HepG2 (cell line): ENCODE results near the gene MLST8. TPM values are rescaled to one million over a fixed set of nuclear protein-coding genes. Genes with fewer than 3 reads are reported as not detected.

Source experiments
- ATAC-seq: fragments of 200-7000 bp; cut with Tn5 transposase; 3 replicates; pipeline ENCODE4 v1.9.1; 2020; ENCODE audit warnings: mild to moderate bottlenecking, moderate library complexity
- BruUV-seq: library from RNA; stranded (reverse); fragments of 400-500 nt; replicated peaks from 2 replicates; lab custom pipeline; 2021; lab: Mats Ljungman, UMichigan
- CTCF ChIA-PET: fragments of 300-600 bp; formaldehyde crosslinking; extraction: SDS; loops from one replicate; lab custom pipeline; 2021; ENCODE audit warnings: low total read pairs, inconsistent platforms, low intra/inter-chr PET ratio; lab: Yijun Ruan, JAX
- POLR2A ChIA-PET: fragments of 350-600 bp; sonication (Branson Sonifier 250); formaldehyde crosslinking; loops from one replicate; lab custom pipeline; 2020; ENCODE audit warnings: antibody characterized with exemption, inconsistent platforms; lab: Yijun Ruan, JAX
- DNase-seq: peaks from one replicate; pipeline ENCODE4 v3.0.0-alpha.2; 2015; ENCODE audit warnings: low spot score
- FAIRE-seq: peaks from 3 replicates; lab custom pipeline; 2011; peaks lifted over from hg19 to GRCh38; lab: Jason Lieb, UNC
- H2AFZ ChIP-seq: one replicate; pipeline ENCODE4 v1.6.1; 2011; ENCODE audit warnings: low read length, inconsistent platforms
- H3K27ac ChIP-seq: fragments of 300-600 bp; 3 replicates; pipeline ENCODE4 v1.8.0; 2011; ENCODE audit warnings: mixed run types, mild to moderate bottlenecking, mixed read lengths, low read length, inconsistent platforms; ENCODE audit not compliant: insufficient read depth; ENCODE audit errors: extremely low read length
- H3K27me3 ChIP-seq, 2 experiments: fragments of 200-600 bp in 1 of 2; 2 replicates in 1 of 2; 3 replicates in 1 of 2; pipeline versions ENCODE4 v1.6.0 to v1.8.0; 2011; ENCODE audit warnings: low read length in 2 of 2, mild to moderate bottlenecking in 2 of 2, moderate library complexity in 2 of 2, inconsistent platforms in 1 of 2; ENCODE audit not compliant: insufficient read depth in 2 of 2, control insufficient read depth in 1 of 2
- H3K36me3 ChIP-seq, 2 experiments: fragments of 200-600 bp in 1 of 2; replicated peaks in 1 of 2; 2 replicates in 1 of 2; 3 replicates in 1 of 2; pipeline versions ENCODE4 v1.5.1 to v1.8.0; 2011; ENCODE audit warnings: low read length in 2 of 2, inconsistent platforms in 1 of 2; ENCODE audit not compliant: insufficient read depth in 2 of 2, control insufficient read depth in 1 of 2
- H3K4me1 ChIP-seq: 2 replicates; pipeline ENCODE4 v1.5.1; 2012; ENCODE audit warnings: low read length, inconsistent platforms; ENCODE audit not compliant: insufficient read depth
- H3K4me2 ChIP-seq: 2 replicates; pipeline ENCODE4 v1.6.0; 2011; ENCODE audit warnings: low read depth, low read length, inconsistent platforms
- H3K4me3 ChIP-seq, 3 experiments: fragments of 200-600 bp in 1 of 3; sonication (generic), shearing (Covaris generic) in 1 of 3; replicated peaks in 1 of 3; 2 replicates each; pipeline ENCODE4 v1.5.1; 2011 to 2016; ENCODE audit warnings: low read length in 3 of 3, inconsistent platforms in 2 of 3, low read depth in 2 of 3, mild to moderate bottlenecking in 2 of 3, control low read depth in 1 of 3, mixed read lengths in 1 of 3; ENCODE audit not compliant: insufficient read depth in 1 of 3
- H3K79me2 ChIP-seq: one replicate; pipeline ENCODE4 v1.6.1; 2011; ENCODE audit warnings: low read length, inconsistent platforms; ENCODE audit not compliant: insufficient read depth
- H3K9ac ChIP-seq: 2 replicates; pipeline ENCODE4 v1.6.0; 2011; ENCODE audit warnings: mild to moderate bottlenecking, low read depth, low read length, inconsistent platforms; ENCODE audit not compliant: insufficient read depth
- H3K9me3 ChIP-seq: 2 replicates; pipeline ENCODE4 v1.5.1; 2012; ENCODE audit warnings: mild to moderate bottlenecking, low read length
- H4K20me1 ChIP-seq: 2 replicates; pipeline ENCODE4 v1.6.0; 2011; ENCODE audit warnings: inconsistent platforms, mild to moderate bottlenecking, low read length, moderate library complexity; ENCODE audit not compliant: insufficient read depth
- ARHGAP35 ChIP-seq: sonication (generic); formaldehyde crosslinking; IDR thresholded peaks from 2 replicates; pipeline ENCODE4 v1.9.0; 2022; ENCODE audit warnings: mild to moderate bottlenecking, inconsistent platforms, moderate library complexity, missing genetic modification reagents, borderline replicate concordance
- MTF2 ChIP-seq: sonication (generic); formaldehyde crosslinking; IDR thresholded peaks from 2 replicates; pipeline ENCODE4 v1.5.0; 2020; ENCODE audit warnings: missing genetic modification reagents, borderline replicate concordance
- NFE2L1 ChIP-seq: sonication (generic); formaldehyde crosslinking; IDR thresholded peaks from 2 replicates; pipeline ENCODE4 v1.4.0; 2020; ENCODE audit warnings: missing genetic modification reagents, mild to moderate bottlenecking, borderline replicate concordance
- RXRA ChIP-seq: sonication (generic); formaldehyde crosslinking; IDR thresholded peaks from 2 replicates; pipeline ENCODE4 v1.5.1; 2020; ENCODE audit warnings: missing genetic modification reagents
- SAP130 ChIP-seq: IDR thresholded peaks from 2 replicates; pipeline ENCODE4 v1.6.1; 2016; ENCODE audit warnings: low read depth
- TFE3 ChIP-seq: IDR thresholded peaks from 2 replicates; pipeline ENCODE4 v1.6.1; 2016
- YEATS2 ChIP-seq: sonication (generic); formaldehyde crosslinking; IDR thresholded peaks from 2 replicates; pipeline ENCODE4 v1.4.0; 2020; ENCODE audit warnings: missing genetic modification reagents, borderline replicate concordance
- ZFAT ChIP-seq: sonication (generic); formaldehyde crosslinking; conservative IDR thresholded peaks from 2 replicates; pipeline ENCODE4 v1.8.1; 2023; ENCODE audit warnings: missing genetic modification reagents, inconsistent platforms
- ZNF205 ChIP-seq: IDR thresholded peaks from 2 replicates; pipeline ENCODE4 v1.6.1; 2018; ENCODE audit warnings: missing biosample characterization, missing genetic modification reagents
- ZNF331 ChIP-seq: sonication (generic); formaldehyde crosslinking; IDR thresholded peaks from 2 replicates; pipeline ENCODE4 v1.4.0; 2020; ENCODE audit warnings: missing genetic modification reagents
- ZNF34 ChIP-seq: sonication (generic); formaldehyde crosslinking; IDR thresholded peaks from 2 replicates; pipeline ENCODE4 v1.4.0; 2020; ENCODE audit warnings: mild to moderate bottlenecking, missing genetic modification reagents, borderline replicate concordance
- ZNF446 ChIP-seq: sonication (generic); formaldehyde crosslinking; IDR thresholded peaks from 2 replicates; pipeline ENCODE4 v1.5.0; 2020; ENCODE audit warnings: mild to moderate bottlenecking, missing genetic modification reagents
- ZNF468 ChIP-seq: sonication (generic); formaldehyde crosslinking; IDR thresholded peaks from 2 replicates; pipeline ENCODE4 v1.8.0; 2022; ENCODE audit warnings: mild to moderate bottlenecking, moderate library complexity, missing genetic modification reagents
- ZNF503 ChIP-seq: sonication (generic); formaldehyde crosslinking; IDR thresholded peaks from 2 replicates; pipeline ENCODE4 v1.4.0; 2020; ENCODE audit warnings: missing genetic modification reagents
- ZNF513 ChIP-seq: sonication (generic); formaldehyde crosslinking; conservative IDR thresholded peaks from 2 replicates; pipeline ENCODE4 v1.5.0; 2020; ENCODE audit warnings: missing genetic modification reagents
- ZNF704 ChIP-seq: sonication (generic); formaldehyde crosslinking; IDR thresholded peaks from 2 replicates; pipeline ENCODE4 v1.8.1; 2023; ENCODE audit warnings: mild to moderate bottlenecking, inconsistent platforms, moderate library complexity, missing genetic modification reagents, borderline replicate concordance
- ZNF75D ChIP-seq: sonication (generic); formaldehyde crosslinking; IDR thresholded peaks from 2 replicates; pipeline ENCODE4 v1.8.1; 2023; ENCODE audit warnings: missing genetic modification reagents, mild to moderate bottlenecking, borderline replicate concordance
- ZNF776 ChIP-seq: sonication (generic); formaldehyde crosslinking; IDR thresholded peaks from 2 replicates; pipeline ENCODE4 v1.4.0; 2020; ENCODE audit warnings: mild to moderate bottlenecking, missing genetic modification reagents
- WGBS: methylation state at CpG from one replicate; pipeline ENCODE4 v1.1.6; 2017; ENCODE audit warnings: low lambda C conversion rate; 5-methylcytosine and 5-hydroxymethylcytosine counted together
- in situ Hi-C: cut with HindIII; loops from 2 replicates; pipeline ENCODE4 v1.10.0; 2017; ENCODE audit warnings: low pct_unique_long_range_greater_than_20kb; ENCODE audit not compliant: extremely low pct_ligation_motif_present
- intact Hi-C: fragments of 100-400 bp; cut with micrococcal nuclease; formaldehyde crosslinking; loops from one replicate; pipeline ENCODE4 v1.10.0; 2022; ENCODE audit not compliant: unreplicated experiment
- polyA plus RNA-seq, 8 experiments: library from polyadenylated mRNA; depleted of rRNA in 3 of 8; stranded (reverse) in 7 of 8; unstranded in 1 of 8; fragments of >200 nt; fragmentation: Illumina TruSeq in 4 of 8; extraction: Trizol in 4 of 8; gene quantifications; 2 replicates each; pipeline versions ENCODE4 v1.2.1 to v1.2.3, GENCODE V29; 2011 to 2016; ENCODE audit warnings: low read depth in 4 of 8, missing spikeins in 1 of 8, mixed read lengths in 1 of 8; ENCODE audit not compliant: insufficient read depth in 1 of 8
- total RNA-seq, 5 experiments: library from RNA; depleted of rRNA; stranded (reverse); fragments of >200 nt; fragmentation: Illumina TruSeq; extraction: Trizol; gene quantifications; 2 replicates each; pipeline ENCODE4 v1.2.3, GENCODE V29; 2016; ENCODE audit warnings: low read depth in 1 of 5

MLST8 gene
- total and polyA plus RNA-seq, 2 of the 13 experiments (the other 11 are each of a cell fraction or from before 2014, with no cell fraction given), result 30.8 to 72.7 TPM

- in situ Hi-C loops, result no loop called here
- peak within 1 kb of the TSS; percentile 89 for H3K9ac ChIP-seq
- H3K27me3 ChIP-seq, result no peaks in the 10 kb centered on the region
- ChIA-PET POLR2A (interaction anchor here (1.0 to 2.6 kb wide), 4 partner anchors 9 to 28 kb away, joined by 3 to 14 read pairs (median 8); partner anchors contain the start of genes ECI1, MLST8 and PGP), CTCF (no interaction called here)
- BruUV-seq, result no TSS peak
- WGBS, result under 1% methylated on average over 31 of the region's 82 CpGs
- H3K4me1 ChIP-seq, result peaks cover 48% of the 10 kb centered on the region
- DNase-seq (peak; percentile 97), ATAC-seq (peak; percentile 84), FAIRE-seq (peak; percentile 95)
- intact Hi-C loops, result no loop called here
- H3K4me2 ChIP-seq, result peak within 1 kb of the TSS; percentile 83
- H3K27ac ChIP-seq, result peak within 1 kb of the TSS; percentile 80
- peaks cover 11% of the 10 kb centered on the region for H4K20me1 ChIP-seq
- peak within 1 kb of the TSS; percentile 78 to 95 (median 79) for H3K4me3 ChIP-seq
- peaks cover 3 to 6% of the 10 kb centered on the region in 2 experiments; a peak in 2 of 5 replicates for H3K36me3 ChIP-seq
- no peak within 1 kb of the TSS for H2AFZ ChIP-seq
- H3K9me3 ChIP-seq, result no peaks in the 10 kb centered on the region
- H3K79me2 ChIP-seq, result peaks cover 18% of the 10 kb centered on the region
- TF ChIP-seq ZNF205 (CRISPR knock-in tag) (no peak), TFE3 (CRISPR knock-in tag) (no peak), ARHGAP35 (CRISPR knock-in tag) (peak; percentile 41; the same call in 1 of the 2 replicates), ZNF503 (peak; percentile 56; the same call in 1 of the 2 replicates), SAP130 (CRISPR knock-in tag) (peak; percentile 98), ZNF331 (peak; percentile 78), ZNF468 (CRISPR knock-in tag) (no peak), ZNF513 (CRISPR knock-in tag) (0 out of 2 replicates have a peak, but pooled peaks have one; percentile 77), ZNF446 (no peak), NFE2L1 (CRISPR knock-in tag) (no peak), RXRA (CRISPR knock-in tag) (peak; percentile 64; the same call in 1 of the 2 replicates), ZNF776 (CRISPR knock-in tag) (peak; percentile 88; the same call in 1 of the 2 replicates), YEATS2 (CRISPR knock-in tag) (peak; percentile 88), ZNF75D (no peak), ZNF34 (CRISPR knock-in tag) (0 out of 2 replicates have a peak, but pooled peaks have one; percentile 45), ZNF704 (no peak; the same call in 1 of the 2 replicates), ZFAT (no peak), MTF2 (peak; percentile 38; the same call in 1 of the 2 replicates)
Measured at GRCh38 chr16:2223221-2223941, 18.1 kb downstream of the MLST8 start, which contains the start of gene E4F1. Gene E4F1, plus strand, starts transcription at chr16:2223591. Its CDS starts 23 bp downstream, at chr16:2223614.
